DND-41 (cell line): Measurements from ENCODE around the gene CCDC171.

Source experiments
- CTCF ChIP-seq: IDR thresholded peaks from 2 replicates; pipeline ENCODE4 v1.5.1; 2012; ENCODE audit warnings: borderline replicate concordance, low read length, moderate library complexity, mild to moderate bottlenecking; ENCODE audit not compliant: poor library complexity, severe bottlenecking; ENCODE audit errors: extremely low read depth
- EZH2 ChIP-seq: IDR thresholded peaks from 3 replicates; pipeline ENCODE4 v1.6.1; 2012; ENCODE audit warnings: borderline replicate concordance, low read depth, mild to moderate bottlenecking, moderate library complexity, low read length, inconsistent platforms; ENCODE audit not compliant: severe bottlenecking

GRCh38 chr9:15642369-15642962 is 89.6 kb downstream of the CCDC171 start:
- TF ChIP-seq CTCF (peak; percentile 60), EZH2 (no peak)
